Upper lobe of right lung (tissue), 1 donor: Measurements from ENCODE around the gene AGBL1. TPM values are rescaled to one million over a fixed set of nuclear protein-coding genes. Genes with fewer than 3 reads are reported as not detected.

Experiments
- ATAC-seq: fragments of 200-7000 bp; cut with Tn5 transposase; one replicate; pipeline ENCODE4 v1.9.1; 2020; ENCODE audit warnings: mild to moderate bottlenecking, moderate library complexity
- DNase-seq: peaks from one replicate; pipeline ENCODE4 v3.0.0-alpha.2; 2020
- H3K27ac ChIP-seq: fragments of 200-600 bp; one replicate; pipeline ENCODE4 v1.8.0; 2022
- H3K27me3 ChIP-seq: fragments of 200-600 bp; one replicate; pipeline ENCODE4 v1.8.0; 2022; ENCODE audit warnings: mild to moderate bottlenecking
- H3K36me3 ChIP-seq: fragments of 200-600 bp; one replicate; pipeline ENCODE4 v1.8.0; 2022
- H3K4me1 ChIP-seq: fragments of 200-600 bp; one replicate; pipeline ENCODE4 v1.8.0; 2022
- H3K4me3 ChIP-seq: fragments of 200-600 bp; one replicate; pipeline ENCODE4 v1.8.0; 2022; ENCODE audit warnings: mild to moderate bottlenecking
- H3K9me3 ChIP-seq: fragments of 200-600 bp; one replicate; pipeline ENCODE4 v1.8.0; 2022
- CTCF ChIP-seq: fragments of 200-600 bp; IDR thresholded peaks from one replicate; pipeline ENCODE4 v1.8.0; 2022; ENCODE audit warnings: antibody characterized with exemption
- intact Hi-C: fragments of 100-400 bp; cut with DNase I; formaldehyde crosslinking; loops from one replicate; pipeline ENCODE4 v1.11.0; 2022
- total RNA-seq: library from RNA; stranded (reverse); fragmentation: NEBNext Ultra II Directional; extraction: Animal tissue kit (Norgen Biotek cat#: 25700); gene quantifications from one replicate; pipeline ENCODE4 v1.2.1, GENCODE V29; 2021
- donor health status: DM: no; HTN: yes; CAD: no; lungs with severe emphysema.

AGBL1 gene
- total RNA-seq, 1 donor from 2014 or later: 6.5 TPM

GRCh38 chr15:86905625-86906256, 826.1 kb downstream of the AGBL1 start:
- no peak for TF ChIP-seq CTCF
- no peak for DNase-seq
- no peaks in the 10 kb centered on the region for H3K9me3 ChIP-seq
- no peaks in the 10 kb centered on the region for H3K27me3 ChIP-seq
- no peaks in the 10 kb centered on the region for H3K36me3 ChIP-seq
- ATAC-seq: no peak
- no peak overlapping the region for H3K27ac ChIP-seq
- H3K4me3 ChIP-seq: no peak overlapping the region
- no peaks in the 10 kb centered on the region for H3K4me1 ChIP-seq
- intact Hi-C loops: no loop called here

- intact Hi-C loops: no loop called here
- no peak for ATAC-seq
Observed at GRCh38 chr15:86906376-86906775, 826.7 kb downstream of the AGBL1 start.

GRCh38 chr15:86911022-86911421, 831.4 kb downstream of the AGBL1 start:
- H3K4me3 ChIP-seq: no peak overlapping the region
- DNase-seq (no peak), ATAC-seq (no peak)
- no peaks in the 10 kb centered on the region for H3K9me3 ChIP-seq
- intact Hi-C loops: no loop called here
- no peaks in the 10 kb centered on the region for H3K27me3 ChIP-seq
- no peak for TF ChIP-seq CTCF
- no peak overlapping the region for H3K27ac ChIP-seq
- H3K4me1 ChIP-seq: peaks cover 1% of the 10 kb centered on the region
- H3K36me3 ChIP-seq: no peaks in the 10 kb centered on the region

More at GRCh38 chr15:86906376-86906775, 826.7 kb downstream of the AGBL1 start:
- Histone ChIP-seq H3K4me1 (no peaks in the 10 kb centered on the region), H3K36me3 (no peaks in the 10 kb centered on the region), H3K4me3 (no peak overlapping the region), H3K9me3 (no peaks in the 10 kb centered on the region), H3K27ac (no peak overlapping the region), H3K27me3 (no peaks in the 10 kb centered on the region)
- no peak for TF ChIP-seq CTCF
- no peak for DNase-seq

- Histone ChIP-seq H3K27me3 (no peaks in the 10 kb centered on the region), H3K4me1 (peaks cover 9% of the 10 kb centered on the region), H3K4me3 (no peak overlapping the region), H3K36me3 (no peaks in the 10 kb centered on the region), H3K27ac (no peak overlapping the region), H3K9me3 (no peaks in the 10 kb centered on the region)
- DNase-seq (no peak), ATAC-seq (no peak)
- intact Hi-C loops: no loop called here
- no peak for TF ChIP-seq CTCF
Observed at GRCh38 chr15:86912661-86913060, 833.0 kb downstream of the AGBL1 start.

GRCh38 chr15:86915811-86916331, 836.2 kb downstream of the AGBL1 start:
- H3K27ac ChIP-seq: no peak overlapping the region
- ATAC-seq (peak; percentile 49), DNase-seq (no peak)
- intact Hi-C loops: no loop called here
- H3K27me3 ChIP-seq: no peaks in the 10 kb centered on the region
- TF ChIP-seq CTCF: peak; percentile 46
- no peak overlapping the region for H3K4me3 ChIP-seq
- H3K9me3 ChIP-seq: no peaks in the 10 kb centered on the region
- H3K4me1 ChIP-seq: peaks cover 9% of the 10 kb centered on the region
- no peaks in the 10 kb centered on the region for H3K36me3 ChIP-seq
